ENCODE measurements around the gene CACNA1E.

DNA sequence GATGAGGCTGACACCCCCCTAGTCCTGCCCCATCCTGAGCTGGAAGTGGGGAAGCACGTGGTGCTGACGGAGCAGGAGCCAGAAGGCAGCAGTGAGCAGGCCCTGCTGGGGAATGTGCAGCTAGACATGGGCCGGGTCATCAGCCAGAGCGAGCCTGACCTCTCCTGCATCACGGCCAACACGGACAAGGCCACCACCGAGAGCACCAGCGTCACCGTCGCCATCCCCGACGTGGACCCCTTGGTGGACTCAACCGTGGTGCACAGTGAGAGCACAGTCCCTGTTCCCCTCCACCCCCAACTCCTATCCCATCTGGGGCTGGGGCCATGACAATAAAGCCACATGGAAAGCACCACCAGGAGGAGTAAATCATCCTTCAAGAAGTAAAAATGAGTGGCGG is 250.2 kb downstream of the CACNA1E start:
- TF ChIP-seq POLR2A (IDR thresholded peaks at IDR 0.05; ENCODE audit: insufficient read depth in 1 of 2, low read depth in 2 of 2, low read length in 2 of 2): no peak
- TF ChIP-seq, protein P1, sequence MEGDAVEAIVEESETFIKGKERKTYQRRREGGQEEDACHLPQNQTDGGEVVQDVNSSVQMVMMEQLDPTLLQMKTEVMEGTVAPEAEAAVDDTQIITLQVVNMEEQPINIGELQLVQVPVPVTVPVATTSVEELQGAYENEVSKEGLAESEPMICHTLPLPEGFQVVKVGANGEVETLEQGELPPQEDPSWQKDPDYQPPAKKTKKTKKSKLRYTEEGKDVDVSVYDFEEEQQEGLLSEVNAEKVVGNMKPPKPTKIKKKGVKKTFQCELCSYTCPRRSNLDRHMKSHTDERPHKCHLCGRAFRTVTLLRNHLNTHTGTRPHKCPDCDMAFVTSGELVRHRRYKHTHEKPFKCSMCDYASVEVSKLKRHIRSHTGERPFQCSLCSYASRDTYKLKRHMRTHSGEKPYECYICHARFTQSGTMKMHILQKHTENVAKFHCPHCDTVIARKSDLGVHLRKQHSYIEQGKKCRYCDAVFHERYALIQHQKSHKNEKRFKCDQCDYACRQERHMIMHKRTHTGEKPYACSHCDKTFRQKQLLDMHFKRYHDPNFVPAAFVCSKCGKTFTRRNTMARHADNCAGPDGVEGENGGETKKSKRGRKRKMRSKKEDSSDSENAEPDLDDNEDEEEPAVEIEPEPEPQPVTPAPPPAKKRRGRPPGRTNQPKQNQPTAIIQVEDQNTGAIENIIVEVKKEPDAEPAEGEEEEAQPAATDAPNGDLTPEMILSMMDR (CRISPR knock-in tag; IDR thresholded peaks at IDR 0.05): no peak
- TF ChIP-seq TARDBP (CRISPR knock-in tag; IDR thresholded peaks at IDR 0.05): no peak
- no peak for TF ChIP-seq ETV6 (CRISPR knock-in tag; conservative IDR thresholded peaks at IDR 0.05)
- no peak for TF ChIP-seq KLF13 (CRISPR knock-in tag; IDR thresholded peaks at IDR 0.05)
- TF ChIP-seq HINFP (CRISPR knock-in tag; IDR thresholded peaks at IDR 0.05; ENCODE audit: low read depth): no peak
- no peak for TF ChIP-seq ZNF709 (CRISPR knock-in tag; IDR thresholded peaks at IDR 0.05)
- no peak for TF ChIP-seq ZBTB21 (CRISPR knock-in tag; IDR thresholded peaks at IDR 0.05)
- no peak for TF ChIP-seq BHLHE40 (IDR thresholded peaks at IDR 0.05; ENCODE audit: low read length)
- TF ChIP-seq UBTF (CRISPR knock-in tag; IDR thresholded peaks at IDR 0.05): no peak

Measured in HepG2 (cell line).